HK-2 (cell line): ENCODE data around the gene KANK4.
"Not testable (repeated sequence)": the region's sequence is repeated elsewhere in the genome, so short reads cannot be mapped to it uniquely, and the experiment has no call there.

ENCODE experiments used
- DNase-seq: peaks from one replicate; pipeline ENCODE4 v3.0.0-alpha.2; 2018; ENCODE audit not compliant: unreplicated experiment

The KANK4 gene

DNA sequence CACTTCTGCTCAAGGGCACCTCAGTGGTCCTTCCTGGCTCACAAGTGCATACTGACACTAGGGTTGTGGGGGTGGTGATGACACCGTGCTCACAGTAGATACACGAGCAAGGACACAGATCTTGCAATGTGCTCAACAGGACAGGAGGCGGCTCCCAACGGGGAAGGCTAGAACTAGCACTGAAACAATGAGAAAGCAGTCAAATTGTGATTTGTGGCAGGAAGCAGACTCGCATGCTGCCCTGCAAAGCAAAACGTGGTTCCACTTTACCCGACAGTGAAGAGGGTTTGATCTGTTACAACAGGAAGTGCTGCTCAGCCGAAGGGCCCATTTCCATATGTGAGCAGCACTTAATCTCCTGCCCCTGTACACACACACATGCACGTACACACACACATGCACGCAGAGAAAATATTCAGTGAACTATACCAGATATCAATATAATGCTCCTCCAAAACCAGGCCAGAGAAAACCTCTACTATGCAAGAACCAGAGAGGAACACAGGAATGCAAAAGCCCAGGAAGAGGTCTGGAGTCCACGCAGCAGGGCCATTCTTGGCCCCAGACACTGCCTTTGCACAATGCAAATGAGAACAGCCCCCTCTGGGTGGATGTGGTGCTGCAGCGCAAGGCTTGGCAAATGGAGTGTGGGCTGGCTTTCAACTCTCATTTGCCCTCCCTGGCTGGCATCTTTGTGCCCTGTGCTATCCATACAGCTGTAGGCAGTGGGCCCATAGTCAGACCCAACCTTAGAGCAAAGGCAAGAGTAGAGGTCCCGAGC lies 47.1 kb downstream of the KANK4 start:
- no peak for DNase-seq

DNA sequence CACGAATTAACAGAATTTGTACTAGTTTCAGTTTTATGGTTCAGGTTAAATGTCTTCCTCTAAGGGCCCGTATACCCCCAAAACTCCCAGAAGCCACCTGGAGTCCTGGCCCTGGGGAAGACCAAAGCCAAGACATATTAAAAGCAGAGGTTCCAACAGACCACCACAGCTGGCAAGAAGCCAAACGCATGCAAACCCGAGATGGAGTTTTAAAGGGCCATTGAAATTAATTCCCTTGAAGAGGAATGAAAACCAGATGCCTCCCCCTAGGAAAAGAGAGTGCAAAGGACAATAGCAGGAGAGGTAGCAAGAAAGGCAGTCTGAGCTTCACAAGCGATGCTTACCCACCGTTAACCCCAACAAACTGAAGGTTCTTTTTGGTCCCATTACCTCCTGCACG lies 48.1 kb downstream of the KANK4 start:
- DNase-seq: no peak

DNA sequence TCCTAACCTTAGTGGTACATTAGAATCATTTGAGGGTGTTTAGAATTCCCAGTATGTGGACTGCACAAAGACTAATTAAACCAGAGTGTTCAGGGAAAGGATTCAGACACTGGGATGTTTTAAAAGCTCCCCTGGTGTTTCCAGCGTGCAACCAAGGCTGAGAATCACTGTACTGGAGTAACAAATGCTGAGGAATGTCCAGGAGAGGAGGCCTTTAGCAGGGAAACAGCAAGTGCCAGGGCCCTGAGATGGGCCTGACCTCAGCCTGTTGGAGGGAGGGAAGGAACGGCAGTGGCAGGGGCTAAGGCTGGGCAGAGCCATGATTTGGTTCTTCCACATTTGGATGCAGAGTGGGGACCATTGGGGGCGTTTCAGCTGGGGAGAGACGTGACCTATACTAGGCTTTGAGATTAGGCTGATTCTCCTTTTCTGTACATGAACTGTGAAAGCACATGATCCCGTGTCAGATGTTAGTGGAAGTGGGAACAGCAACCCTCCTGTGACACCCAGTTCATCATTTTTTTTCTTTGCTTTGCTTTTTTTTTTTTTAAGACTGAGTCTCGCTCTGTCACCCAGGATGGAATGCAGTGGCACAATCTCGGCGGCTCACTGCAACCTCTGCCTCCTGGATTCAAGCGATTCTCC lies 49.3 kb downstream of the KANK4 start:
- DNase-seq: no peak

DNA sequence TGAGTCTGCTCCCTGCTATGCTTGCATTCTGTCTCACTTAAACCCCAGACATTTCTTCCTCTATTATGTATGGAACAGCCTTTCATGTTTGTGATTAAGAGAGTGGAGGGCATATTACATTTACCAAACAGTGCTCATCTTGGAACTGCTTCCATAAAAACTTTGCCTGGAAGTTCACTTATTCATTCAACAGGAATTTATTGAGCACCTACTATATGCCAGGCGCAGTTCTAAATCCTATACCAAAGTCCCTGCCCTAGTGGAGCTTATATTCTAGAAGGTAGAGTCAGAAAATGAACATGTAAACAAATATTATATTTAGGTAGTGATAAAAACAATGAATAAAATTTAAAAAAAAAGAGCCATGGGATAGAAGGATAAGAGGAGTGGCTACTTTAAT lies 49.8 kb downstream of the KANK4 start:
- DNase-seq: no peak

DNA sequence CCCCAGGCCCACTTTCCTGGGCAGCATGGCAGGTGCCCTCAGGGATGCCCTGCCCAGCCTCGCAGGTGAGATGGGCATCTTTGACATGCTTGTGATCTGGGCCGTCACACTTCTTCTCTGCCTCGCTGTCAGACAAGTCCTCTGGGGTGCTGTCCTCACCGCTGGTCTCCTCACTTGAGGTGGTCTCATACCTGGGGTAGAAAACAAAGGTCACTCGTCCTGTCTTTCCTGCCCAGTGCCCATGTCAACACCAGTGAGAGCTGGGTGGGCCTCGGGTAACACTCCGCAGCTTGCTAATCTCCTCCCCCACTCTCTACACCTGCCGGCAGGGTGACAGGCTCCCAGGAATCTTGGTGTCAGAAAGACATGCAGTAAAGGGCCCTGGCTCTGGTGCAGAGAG lies 50.9 kb downstream of the KANK4 start:
- DNase-seq: no peak

DNA sequence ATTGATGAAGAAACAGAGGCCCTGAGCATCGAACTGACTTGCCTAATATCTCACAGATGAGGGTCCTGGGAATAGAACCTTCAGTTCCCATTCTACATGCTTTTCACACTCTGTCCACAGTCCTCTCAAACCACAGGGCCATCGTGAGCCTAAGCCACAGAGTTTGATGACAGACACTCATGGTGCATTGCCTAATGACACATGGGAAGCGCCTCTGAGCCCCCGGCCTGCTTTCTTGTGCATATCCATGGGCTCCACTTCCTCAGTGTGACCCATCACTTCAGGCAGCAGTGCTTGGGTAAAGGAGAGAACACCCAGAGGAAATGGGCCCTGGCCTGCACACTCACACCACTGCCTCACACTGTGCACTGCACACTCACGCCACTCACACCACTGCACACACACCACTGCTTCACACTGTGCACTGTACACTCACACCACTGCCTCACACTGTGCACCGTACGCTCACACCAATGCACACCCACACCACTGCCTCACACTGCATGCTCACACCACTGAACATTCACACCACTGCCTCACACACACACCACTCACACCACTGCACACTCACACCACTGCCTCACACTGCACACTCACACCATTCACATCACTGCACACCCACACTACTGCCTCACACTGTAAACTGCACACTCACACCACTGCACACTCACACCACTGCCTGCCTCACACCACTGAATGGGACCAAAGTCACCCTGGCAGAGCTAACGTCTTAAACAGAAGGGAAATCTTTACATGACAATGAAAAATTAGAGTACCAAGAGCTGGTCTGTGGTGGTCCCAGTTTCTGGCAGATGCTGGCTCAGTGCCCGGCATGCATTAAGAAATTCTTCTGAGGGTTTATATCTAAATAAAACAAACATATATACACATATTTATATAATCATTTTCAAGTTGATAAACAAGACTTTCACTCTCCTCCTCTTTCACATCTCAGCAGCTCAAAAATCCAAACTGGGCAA lies 53.0 kb downstream of the KANK4 start:
- no peak for DNase-seq

DNA sequence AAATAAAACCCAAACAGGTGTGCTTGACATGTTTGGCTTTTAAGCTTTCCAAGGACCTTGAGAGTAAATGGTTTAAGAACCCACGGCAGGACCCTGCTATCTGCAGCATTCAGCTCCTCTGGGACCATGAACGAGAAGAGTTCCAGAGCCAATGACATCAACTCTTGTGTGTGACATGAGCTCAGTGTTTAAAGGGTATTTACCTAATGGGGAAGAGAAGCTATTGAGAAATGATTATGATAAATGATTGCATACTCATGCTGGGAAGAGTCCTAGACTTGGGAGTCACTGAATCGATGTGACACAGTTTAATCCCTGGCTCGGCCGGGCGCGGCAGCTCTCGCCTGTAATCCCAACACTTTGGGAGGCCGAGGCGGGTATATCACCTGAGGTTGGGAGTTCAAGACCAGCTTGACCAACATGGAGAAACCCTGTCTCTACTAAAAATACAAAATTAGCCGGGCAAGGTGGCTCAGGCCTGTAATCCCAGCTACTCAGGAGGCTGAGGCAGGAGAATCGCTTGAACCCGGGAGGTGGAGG lies 55.4 kb downstream of the KANK4 start:
- no peak for DNase-seq

DNA sequence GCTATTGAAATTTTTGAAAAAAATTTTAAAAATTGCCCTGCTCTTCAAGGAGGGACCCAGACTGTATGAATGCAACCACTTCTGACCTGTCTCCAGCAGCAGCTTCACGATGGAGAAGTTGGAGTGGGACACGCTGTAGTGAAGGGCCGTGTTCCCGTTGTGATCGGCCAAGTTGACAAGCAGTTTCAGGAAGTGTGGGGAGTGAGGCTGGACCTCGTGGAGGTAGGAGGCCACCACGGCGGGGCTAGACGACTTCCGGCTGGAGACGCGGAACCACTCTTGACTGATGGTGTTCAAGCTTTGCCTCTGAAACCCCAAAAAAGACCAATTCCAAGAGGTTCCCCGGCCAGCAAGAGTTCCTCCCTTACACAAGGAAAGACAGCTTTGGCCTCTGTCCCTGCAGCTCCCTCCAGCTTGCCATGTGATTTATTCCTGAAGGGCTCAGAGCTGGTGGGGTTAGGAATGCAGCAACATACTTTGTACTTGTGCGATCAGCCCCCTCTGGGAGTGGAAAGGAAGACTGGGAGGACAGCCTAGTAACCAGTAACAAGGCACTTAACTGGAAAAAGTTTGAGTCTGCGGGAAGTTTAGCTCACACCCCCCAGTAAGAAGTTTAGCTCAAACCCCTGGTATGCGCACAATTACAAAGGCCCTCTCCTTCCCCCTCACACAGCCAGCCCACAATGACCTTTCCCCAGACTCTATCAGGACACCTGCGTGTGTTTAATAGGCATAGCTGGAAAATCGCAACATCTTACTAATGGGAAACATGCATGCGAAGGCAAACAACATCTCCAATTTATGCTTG lies 56.0 kb downstream of the KANK4 start:
- DNase-seq: no peak

DNA sequence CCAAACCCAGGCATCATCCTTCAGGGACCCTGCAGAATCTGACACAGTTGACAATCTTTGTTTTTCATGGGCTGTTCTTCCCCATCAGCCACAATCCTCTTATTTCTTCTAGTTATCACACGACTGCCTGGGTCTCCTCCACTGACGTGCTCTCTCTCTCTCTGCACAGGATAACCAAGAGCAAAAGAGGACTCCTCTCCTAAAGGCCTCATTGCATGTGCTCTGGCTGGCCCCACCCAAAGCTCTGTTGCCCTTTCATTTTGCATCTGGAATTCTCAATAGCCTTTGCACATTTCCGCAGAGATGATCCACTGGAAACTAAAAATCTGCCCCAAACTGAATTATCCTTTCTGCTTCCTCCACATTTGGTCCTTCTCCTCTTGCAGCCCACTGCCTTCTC lies 58.5 kb downstream of the KANK4 start:
- no peak for DNase-seq

DNA sequence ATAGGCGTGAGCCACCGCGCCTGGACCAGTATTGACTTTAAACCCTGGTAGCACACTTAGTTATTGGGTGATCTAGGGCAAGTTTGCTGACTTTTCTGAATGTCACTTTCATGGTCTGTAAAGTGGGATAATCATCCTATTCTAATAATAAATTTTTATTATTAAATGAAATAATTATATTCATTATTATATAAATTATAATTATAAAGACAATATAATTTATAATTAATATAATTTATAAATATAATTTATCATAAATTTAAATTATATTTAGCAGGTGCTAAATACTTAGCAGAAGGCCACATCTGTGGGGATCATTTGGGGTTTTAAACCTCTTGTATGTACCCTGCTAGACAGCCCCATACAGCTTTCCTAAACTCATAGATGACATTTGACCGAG lies 59.7 kb downstream of the KANK4 start:
- no peak for DNase-seq

DNA sequence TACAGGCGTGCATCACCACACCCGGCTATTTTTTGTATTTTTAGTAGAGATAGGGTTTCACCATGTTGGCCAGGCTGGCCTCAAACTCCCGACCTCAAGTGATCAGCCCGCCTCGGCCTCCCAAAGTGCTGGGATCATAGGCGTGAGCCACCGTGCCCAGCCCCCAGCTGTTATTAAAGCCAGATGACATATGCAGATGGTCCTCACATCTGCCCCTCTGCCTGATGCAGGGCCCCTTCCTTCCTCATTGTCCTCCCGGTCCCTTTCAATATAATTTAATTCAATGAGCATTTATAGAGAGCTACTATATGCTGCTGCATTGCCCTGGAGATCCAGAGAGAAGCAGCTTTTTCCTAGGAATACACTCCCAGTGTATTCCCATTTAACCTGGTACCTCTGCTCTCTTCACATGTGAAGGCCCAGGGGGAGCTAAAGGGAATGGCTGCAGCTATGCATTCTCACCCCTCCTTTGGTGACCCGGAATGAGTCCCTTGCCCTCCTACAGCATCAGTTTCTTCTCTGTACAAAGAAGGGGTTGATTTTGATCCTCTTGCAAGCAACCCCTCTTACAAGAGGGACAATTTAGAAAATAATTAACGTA lies 69.0 kb downstream of the KANK4 start:
- no peak for DNase-seq

DNA sequence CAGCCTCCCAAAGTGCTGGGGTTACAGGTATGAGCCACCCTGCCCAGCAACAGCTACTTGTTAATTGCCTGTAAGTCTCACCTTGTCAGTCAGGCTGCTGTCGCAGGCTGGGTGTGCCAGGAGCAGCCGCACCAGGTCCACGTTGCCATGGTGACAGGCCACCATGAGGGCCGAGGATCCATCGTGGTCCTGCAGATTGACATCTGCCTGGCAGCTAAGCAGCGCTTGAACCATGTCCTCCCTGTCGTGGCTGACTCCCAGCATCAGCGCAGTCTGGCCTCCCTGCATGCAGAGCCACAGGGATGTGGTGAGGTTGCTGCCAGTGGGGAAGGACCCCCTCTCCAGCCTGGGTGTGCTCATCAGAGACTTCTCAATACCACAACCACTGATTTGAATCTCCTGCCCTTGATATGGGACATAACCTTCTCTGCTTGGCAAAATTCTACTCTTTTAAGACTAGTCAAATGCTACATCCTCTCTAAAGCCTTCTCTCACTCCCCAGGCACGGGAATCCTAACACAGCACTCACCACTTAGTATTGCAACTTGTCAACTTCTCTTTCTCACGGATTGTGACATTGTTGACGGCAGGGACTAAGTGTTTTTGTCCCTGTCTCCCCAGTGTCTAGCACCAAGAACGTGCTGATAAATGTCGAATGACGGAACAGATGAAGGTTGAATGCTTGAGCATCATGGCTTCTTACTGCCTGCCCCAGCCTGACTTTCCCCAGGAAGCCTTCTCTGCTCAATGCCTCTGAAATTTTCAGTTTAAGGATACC lies 71.7 kb downstream of the KANK4 start:
- DNase-seq: no peak

DNA sequence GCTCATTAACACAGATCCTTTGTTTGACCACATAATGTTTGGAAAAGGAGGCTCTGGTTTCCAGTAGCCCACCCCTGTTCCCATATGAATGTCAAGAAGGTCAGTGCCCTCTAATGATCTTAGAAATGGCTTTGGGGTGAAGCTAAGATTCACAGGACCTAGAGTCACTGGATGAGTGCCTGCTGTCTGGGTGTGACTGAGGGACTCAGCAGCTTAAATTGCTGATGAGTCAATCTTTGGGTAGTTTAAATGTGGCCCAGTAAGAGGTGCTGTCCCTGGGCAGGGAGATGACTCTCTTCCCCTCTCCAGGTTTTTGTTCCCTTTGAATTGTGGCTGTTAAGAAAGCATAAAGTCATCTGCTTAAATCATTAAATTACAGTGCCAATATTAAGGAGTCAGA lies 74.0 kb downstream of the KANK4 start:
- no peak for DNase-seq

DNA sequence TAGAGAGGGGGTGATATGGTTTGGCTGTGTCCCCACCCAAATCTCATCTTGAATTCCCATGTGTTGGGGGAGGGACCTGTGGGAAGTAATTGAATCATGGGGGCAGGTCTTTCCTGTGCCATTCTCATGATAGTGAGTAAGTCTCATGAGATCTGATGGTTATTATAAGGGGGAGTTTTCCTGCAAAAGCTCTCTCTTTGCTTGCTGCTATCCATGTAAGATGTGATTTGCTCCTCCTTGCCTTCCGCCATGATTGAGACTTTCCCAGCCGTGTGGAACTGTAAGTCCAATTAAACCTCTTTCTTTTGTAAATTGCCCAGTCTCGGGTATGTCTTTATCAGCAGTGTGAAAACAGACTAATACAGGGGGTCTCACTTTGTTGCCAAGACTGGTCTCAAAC lies 74.9 kb downstream of the KANK4 start:
- not testable (repeated sequence) for DNase-seq

DNA sequence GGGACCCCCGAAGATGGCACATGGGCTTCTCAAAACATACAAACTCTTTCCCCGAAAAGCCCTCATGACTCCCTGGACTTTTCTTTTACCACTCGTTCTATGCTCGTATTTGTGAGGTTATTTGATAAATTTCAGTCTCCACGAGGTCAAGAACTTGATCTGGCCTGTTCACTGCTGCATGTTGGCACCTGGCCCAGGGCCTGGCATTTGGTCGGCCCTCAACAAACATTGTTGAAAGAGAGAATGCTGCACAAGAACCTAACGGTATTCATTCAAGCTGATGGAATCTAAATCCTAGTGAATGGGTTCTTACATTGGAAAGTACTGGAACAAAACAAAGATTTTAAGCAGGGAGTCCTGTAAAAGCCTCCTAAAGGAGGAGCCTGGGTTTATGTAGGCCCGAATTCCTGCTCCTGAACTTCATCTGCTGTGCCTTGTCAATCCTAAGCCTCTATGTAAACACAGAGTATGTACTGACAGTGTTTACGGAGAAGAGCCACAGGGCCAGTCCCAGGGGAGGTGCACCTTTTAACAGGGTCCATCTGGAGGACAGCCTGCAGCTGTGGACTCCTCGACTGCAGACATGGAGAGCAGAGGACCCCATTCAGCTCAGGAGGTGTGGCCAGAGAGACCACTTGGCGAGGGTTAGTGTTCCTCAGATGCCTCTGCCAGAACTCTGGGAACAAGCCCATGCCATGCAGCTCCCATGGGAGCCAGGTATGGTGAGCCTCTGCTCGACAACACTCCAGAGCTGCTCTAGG lies 77.7 kb downstream of the KANK4 start:
- DNase-seq: no peak

DNA sequence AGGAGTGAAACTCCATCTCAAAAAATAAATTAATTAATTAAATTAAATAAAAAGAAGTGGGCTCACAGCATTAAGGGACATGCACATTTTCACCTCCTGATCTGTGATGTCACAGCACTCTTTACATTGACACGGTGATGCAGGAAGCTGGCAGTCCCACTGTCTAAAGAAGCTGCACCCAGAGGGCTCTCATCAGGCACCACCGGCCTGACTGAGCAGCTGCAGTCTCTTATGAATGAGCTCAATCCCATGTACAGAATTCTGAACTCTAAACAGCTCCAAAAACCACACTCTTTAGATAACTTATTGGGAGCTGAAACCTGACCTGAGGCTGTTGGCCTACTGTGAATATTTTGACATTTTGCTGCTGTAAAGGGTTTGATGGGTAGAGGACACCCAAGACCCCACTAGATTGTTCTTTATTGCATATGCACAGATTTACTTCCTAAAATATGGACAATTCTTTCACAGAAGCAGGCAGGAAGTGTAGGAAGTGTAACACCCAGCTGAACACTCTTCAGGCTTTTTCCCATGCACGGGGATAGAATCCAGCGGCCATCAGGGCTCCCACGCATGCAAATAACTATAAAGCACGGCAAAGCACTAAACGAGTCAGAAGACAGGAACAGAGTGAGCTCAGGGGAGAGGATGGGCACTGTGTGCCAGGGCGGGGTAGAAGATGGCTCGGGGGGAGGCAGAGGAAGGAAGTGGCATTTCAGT lies 78.4 kb downstream of the KANK4 start:
- no peak for DNase-seq

DNA sequence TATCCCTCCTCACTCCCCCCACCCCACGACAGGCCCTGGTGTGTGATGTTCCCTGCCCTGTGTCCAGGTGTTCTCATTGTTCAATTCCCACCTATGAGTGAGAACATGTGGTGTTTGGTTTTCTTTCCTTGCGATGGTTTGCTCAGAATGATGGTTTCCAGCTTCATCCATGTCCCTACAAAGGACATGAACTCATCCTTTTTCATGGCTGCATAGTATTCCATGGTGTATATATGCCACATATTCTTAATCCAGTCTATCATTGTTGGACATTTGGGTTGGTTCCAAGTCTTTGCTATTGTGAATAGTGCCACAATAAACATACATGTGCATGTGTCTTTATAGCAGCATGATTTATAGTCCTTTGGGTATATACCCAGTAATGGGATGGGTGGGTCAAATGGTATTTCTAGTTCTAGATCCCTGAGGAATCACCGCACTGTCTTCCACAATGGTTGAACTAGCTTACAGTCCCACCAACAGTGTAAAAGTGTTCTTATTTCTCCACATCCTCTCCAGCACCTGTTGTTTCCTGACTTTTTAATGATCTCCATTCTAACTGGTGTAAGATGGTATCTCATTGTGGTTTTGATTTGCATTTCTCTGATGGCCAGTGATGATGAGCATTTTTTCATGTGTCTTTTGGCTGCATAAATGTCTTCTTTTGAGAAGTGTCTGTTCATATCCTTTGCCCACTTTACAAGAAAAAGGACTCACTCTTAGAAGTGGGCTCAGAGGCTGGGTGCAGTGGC lies 79.4 kb downstream of the KANK4 start:
- not testable (repeated sequence) for DNase-seq

DNA sequence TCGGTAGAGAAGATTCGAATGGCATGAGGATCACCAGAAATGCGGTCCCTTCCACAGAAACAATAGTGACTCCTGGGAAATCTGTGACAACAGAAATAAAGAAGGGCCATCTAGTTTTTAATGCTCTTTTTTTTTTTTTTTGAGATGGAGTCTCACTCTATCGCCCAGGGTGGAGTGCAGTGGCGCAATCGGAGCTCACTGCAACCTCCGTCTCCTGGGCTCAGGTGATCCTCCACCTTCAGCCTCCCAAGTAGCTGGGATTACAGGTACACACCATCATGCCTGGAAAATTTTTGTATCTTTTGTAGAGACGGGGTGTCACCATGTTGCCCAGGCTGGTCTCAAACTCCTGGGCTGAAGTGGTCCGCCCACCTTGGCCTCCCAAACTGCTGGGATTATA lies 80.7 kb downstream of the KANK4 start:
- DNase-seq: no peak
